NCI-H187 (cell line): ENCODE results near the gene PAX3.

ENCODE experiments used
- DNase-seq, 2 experiments: peaks; one replicate each; lab custom pipeline; 2025; lab: John Stamatoyannopoulos, UW

PAX3 gene

DNA sequence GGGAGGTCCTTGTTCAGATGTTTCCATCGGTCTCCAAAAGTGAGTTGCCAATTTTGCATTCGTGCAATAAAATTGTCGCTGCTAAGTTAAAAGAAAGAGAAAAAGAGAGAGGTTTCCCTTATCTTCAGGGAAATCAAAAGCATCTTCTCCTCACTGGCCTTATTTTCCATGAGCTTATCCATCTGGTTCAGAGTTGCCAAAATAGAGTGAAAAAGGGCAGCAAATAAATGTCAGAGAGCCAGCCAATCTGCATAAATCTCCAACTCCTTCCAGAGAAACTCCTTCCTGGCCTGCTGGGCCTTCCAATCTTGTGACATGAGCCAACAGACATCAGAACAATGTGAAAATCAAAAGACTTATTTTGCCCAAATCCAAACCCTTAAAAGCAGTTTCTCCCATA lies 28.4 kb downstream of the PAX3 start:
- DNase-seq, result no peak

DNA sequence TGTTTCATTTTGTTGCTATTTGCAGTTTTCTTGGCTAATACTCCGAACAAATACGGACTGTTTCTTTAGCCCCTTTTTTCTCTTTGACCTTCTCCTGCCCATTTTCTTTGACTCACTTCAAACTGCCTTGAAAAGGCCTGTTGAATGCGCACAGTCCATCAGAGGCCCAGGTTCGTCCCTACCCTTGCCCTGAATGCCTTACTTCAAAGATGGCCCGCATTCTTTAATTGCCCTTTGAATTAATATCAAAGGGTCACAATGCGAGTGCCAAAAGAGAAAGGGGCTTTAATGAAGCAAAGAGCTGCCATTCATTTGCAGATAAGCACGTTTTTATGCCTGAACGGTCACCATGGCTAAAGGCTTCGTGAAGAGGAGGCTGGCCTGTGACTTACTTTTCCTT lies 29.7 kb downstream of the PAX3 start:
- no peak for DNase-seq

DNA sequence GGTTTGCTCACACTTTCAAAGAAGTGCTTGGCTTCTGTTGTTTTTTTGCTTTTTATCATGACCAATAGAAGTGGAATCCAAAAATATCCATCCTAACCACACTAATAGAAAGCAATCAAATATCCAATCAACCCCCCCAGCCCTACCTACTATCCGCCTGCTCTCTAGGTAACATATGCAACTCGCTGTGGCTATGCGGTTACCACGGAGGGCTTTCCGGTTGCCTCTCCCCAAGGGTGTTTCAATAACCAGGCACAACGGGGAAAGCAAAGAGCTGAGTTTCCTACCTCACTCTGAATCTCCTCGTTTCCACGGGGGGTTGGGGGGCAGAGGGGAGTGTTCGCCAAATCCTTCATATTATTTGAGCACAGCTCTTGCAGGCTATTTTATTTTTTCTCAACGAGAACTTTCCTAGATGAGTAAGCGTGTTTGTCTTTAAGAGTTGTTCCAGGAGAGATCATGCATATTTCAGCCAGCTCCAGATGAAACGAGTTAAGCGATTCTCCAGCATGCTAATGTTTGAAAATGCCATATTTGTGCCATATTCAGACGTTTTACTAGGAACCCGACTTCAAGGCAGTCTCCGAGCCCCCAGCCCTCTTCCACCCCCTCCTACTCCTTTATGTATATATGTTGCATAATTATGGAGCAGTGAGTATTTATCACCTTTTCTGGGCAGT lies 30.3 kb downstream of the PAX3 start:
- no peak for DNase-seq

DNA sequence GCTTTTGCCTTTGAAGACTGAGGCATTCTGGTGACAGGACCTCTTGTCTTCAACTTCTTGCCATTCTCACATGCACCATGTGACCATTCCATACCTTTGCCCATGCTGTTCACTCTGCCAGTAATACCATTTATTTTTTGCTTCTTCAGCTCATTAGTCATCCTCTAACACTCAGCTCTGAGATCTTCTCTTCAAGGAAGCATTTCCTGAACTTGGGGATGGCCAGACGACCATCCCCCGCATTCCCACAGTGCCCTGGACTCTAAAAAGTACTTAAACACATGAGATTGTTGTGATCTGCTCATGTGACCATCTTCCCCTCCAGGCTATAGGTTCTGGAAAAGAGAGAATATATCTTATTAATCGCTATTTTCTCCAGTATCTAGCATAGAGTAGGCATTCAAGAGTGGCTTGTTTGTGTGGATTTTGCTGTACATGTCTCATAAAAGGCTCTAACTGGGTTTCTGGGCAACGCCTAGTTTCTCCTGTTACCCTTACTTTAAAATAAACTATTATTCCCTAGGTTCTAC lies 33.9 kb downstream of the PAX3 start:
- no peak for DNase-seq

DNA sequence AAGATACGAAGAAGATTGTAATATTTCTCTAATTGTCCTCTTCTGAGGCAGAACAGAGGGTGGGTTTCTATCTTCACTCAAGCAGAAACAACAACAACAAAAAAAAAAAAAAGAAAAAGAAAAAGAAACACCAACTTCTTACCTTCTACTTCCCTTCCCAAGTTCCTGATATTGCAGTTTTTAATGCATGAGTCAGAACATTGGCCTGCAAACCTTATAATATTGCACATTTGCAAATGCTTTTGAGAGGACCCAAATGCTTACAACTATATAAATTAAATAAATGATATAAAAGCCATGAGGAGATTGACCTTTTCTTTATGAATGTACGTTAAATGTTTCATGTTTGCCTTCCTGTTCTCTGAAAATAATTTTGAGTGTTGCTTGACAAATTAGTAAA lies 37.3 kb downstream of the PAX3 start:
- no peak for DNase-seq

DNA sequence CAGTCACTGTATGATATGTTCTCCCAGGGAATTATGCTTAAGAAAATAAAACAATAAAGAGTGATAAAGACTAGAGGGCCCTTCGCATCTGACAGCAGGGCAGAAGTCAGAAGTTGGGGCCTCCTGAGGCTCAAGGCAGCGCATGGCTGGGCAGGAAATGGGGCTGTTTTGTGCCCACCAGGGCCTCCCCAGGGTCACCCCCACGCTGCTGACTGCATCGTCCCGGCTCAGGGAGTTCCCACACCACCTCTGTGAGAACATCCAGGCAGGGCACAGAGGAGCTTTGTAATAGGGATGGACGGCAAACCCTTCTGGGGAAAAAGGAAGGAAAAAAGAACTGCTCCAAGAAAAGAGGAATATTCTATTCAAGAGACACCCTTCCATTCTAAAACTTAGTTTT lies 41.2 kb downstream of the PAX3 start:
- DNase-seq, result no peak

DNA sequence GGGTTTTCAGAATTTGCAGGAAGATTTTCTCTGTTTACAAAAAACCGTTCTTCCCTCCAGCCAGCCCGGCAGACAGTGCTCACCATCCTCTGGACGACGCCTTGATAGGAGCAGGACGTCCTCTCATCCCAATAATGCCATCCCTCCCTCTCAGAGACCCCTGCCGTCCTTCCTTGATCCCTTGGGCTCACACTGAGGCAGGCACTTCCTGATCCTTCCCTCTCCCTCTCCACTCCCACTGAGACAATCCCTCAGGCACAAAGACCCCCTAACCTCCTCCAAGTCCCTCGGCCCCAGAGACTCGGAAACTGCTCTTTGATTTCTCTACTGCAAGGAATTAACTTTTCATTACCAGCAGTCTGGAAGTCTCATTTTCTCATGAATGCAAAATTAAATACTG lies 42.5 kb downstream of the PAX3 start:
- DNase-seq, result no peak

DNA sequence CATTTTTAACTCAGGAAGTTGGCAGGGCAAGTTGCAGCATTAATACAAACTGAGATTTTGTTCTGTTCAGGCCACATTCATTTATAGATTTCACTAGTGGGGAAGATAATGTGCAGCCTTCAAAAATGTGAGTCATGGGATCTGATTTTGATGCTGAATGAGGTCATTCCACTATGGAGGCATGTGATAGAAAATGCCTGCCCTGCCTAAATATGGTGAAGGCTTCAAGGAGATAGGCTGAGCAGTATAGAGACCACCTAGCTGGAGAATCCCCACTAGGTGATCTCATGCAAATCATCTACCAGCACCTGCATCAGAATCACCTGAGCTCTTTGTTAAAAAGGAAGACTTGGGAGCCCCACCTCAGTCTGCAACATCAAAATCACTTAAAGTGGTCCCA lies 43.7 kb downstream of the PAX3 start:
- no peak for DNase-seq

DNA sequence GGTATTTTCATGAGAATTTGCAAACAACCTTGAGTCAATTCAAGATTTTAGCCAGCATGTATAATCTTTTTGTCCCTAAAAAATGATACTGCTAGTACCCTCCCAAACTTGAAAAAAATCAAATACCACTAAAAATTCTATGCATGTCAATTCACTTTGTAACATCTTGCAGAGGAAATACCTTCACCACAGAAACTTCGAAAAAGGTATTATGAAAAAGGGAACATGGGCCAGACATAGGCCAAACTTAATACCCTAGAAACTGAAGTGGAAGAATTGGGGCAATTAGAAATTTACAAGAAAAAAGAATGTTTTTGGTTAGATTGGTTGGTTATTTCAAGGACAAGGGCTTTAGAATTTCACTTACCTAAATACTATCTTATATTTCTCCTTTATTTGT lies 48.5 kb downstream of the PAX3 start:
- DNase-seq, result no peak

DNA sequence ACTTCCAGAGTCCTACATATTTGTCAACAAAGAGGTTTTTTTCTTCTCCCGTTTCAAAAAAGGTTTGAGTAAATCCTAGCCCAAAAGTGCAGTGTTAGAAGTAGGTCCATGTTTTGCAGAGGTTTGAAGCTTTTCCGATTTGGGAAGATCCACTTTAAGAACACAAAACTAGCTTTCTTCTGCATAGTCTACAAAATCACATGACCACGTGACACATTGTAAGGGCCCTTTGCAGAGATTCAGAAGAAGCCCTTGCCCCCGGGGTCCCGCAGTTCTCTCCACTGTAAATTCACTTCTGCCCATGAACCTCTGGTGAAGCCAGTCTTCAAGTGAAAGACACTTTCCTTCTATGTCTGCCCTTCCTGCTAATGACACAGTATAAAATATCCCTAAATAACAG lies 49.4 kb downstream of the PAX3 start:
- no peak for DNase-seq

DNA sequence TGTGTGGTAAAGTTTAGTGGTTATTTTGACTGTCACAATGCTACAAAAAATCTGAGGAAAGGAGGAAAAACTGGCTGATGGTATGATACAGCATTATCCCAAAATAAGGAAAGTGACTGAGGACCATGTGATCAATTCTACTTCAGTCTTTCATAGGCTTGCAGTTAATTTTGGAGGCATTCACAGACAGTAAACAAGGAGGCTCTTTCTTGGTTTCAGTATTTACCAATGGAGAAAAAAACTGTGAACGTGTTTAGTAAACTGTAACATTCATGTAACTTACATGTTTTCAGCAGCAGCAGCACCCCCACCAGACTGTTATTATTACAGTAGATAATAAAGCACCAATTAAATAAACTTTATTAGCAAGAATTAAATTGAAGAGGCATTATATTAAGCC lies 50.0 kb downstream of the PAX3 start:
- no peak for DNase-seq

DNA sequence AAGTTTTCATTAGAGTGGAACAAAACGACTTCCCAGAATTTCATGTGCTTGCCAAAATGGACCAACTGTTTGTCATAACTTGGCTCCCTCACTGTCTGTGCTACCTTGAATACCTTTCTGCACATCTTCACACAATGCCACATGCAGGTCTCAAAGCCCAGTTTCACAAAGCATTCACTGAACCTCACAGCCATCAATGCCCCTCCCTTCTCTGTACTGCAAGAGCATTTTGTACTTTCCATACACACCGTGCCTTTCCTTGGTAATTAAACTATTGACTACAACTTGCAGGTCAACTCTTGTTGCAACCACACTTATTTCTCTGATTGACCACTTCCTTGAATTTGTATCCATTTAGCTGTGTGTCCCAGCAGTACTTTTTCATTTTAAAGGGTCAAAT lies 50.5 kb downstream of the PAX3 start:
- no peak for DNase-seq

DNA sequence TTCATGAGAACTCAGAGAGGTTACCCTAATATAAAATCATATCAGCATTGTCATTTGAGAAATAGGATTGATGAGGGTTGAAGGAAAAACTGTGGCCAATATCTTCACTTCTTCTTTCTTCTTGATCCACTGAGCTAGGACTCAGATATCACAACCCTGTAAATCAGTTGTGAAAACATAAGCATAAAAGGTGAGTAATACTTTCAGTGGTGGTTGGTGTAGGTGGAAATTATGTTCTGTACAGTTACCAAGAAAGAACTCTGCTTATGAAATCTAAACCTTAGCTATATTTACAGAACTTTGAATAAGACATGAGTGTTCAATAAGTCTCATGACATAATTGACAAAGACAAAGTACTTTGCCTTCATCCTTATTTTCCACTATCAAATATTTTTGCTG lies 56.3 kb downstream of the PAX3 start:
- DNase-seq, result no peak

DNA sequence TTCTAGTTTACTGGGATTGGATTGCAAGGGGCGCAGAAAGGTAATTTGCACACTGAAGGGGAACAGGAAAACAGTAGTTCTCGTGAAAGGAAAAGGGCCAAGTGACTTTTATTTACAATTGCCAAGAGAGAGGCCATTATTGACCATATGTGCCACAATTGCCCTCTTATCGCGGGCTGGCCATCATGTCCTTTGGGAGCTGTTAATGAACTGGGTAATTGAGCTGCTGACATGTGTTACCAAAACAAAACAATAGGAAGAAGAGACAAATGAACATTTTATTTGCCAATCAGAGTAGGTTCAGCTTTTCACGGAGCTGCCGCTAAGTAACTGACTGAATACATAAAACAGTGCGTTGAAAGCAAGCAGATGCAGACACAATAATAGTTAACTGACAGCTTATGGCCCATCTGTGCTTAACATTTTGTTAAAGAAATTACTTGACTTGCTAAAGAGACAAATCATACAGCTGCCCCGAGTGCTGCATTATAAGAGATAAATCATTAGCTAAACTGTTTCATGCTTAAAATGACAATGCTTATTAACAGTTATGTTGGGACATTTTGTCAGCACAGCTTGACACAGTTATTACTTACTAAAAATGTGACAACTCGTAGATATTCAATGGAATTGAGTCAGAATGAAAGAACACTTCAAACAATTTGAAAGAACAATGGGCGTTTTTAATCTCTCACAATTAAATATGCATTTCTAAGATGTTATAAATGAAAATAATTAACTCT lies 57.5 kb downstream of the PAX3 start:
- DNase-seq, result peak in 1 of 2 experiments; percentile 12

DNA sequence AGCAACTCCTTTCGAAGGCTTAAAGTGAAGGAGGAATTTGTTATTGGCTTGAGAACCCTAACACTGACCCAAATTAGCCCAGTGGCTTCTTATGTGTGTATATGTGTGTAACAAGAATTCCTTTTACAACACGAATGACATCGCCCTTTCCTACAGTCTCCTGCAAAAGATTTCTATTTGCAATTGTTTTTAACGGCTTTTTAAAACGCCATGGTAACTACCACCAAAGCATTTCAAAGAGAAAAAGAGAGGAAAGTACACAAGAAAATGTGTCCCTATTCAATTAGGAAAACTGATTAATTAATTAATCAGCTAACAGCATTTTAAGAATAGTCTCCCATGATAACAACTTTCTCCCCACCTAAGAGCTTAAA lies 58.1 kb downstream of the PAX3 start:
- DNase-seq, result no peak

DNA sequence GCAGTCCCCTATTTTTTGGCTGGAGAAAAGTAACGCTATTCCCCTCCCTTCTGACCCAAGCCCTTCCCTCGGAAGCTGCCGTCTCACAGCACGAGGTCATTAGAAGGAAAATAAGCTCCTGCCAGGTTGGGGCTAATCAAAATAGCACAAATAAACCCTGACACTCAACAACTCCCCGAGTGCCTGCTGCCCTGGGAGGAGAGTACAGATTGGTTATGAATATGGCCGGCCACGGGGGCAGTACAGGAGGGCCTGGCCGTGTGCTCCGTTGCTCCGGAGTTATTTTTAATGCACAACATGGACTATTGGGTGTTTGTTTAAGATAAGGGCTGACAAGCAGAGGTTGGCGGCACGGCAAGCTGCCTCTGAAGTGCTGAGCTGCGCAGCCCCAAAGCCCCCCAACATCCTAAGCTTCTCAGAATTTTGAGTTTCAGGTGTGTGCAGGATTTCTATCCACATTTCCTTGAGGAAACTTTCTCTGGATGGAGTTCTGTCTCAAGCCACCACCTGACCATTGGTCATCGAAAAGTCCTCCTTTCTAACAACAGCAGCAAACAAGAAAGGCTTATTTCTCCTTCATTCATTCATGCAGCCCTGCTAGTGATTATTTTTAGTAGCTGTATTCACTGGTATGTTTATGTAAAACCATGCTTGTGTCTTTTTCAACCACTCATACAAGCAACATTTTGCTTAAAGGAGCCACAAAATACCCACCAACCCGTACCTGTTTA lies 58.7 kb downstream of the PAX3 start:
- DNase-seq, result no peak

DNA sequence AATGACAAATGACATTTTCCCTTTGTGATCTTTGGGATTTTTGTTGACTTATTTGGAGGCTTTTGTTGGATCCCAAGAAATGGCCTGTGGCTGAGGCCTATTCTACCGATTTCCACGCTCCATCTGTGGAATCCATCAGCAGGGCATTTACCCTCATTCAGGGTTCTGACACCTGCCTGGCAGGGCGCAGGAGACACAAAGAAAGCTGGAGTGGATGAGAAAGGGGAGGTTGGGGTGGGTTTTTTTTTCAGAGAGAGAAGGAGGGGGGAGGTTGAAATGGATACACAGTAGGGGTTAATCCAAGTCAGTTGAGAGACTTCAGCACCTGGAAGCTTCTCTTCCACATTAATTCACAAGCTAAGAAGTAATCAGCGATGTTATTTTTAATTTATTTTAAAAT lies 59.7 kb downstream of the PAX3 start:
- no peak for DNase-seq

DNA sequence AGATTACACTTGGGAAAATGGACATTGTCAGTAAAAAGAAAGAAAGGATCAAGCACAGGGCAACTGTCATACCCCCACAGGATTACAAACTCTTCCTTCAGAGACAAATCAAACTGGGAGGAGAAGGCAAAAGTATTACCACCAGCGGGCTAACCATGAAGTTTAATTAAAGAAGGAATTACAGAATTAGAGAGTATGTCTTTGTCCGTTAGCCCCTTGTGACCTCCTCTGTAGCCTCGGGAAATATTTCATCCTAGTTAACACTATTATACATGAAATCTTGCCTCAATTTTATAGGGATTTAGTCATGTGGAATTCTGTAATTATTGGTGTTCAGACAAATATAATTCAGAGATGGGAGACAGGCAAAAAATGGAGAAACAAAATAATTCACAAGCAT lies 60.7 kb downstream of the PAX3 start:
- no peak for DNase-seq

DNA sequence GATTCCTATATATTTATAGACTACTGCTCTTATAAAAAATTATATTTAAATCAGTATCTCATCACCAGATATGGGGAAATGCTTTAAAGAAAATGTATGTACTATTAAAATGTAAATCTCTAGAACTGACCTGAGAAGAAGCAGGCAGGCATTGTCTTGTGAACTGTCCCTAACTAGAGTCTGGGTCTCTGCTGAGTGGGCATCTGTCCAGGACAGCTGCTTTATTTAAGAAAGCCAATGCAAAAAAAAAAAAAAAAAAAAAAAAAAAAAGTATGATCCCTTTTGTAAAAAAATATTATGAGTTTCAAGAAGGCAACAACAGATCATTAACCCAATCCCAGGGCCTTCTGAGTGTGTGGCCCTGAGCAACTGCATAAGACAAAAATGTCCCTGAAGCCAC lies 66.0 kb downstream of the PAX3 start:
- DNase-seq, result no peak

DNA sequence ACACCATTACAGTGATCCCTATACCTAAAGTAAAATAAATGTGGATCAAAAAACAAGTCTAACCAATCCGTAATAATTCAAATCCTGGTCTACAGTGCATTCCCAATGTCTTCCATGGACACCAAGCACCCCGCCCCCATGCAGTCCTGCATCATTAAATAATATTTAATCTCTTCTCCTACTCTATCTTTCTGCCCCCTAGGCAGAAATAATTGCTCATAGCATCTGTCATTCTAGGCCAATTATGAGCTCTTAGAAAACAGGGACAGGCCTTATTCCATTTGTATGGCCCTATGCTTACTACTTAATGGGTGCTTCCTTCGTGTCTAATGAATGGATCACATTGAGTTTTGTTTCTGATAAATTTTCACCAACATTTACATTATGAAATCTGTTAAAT lies 66.4 kb downstream of the PAX3 start:
- DNase-seq, result no peak

DNA sequence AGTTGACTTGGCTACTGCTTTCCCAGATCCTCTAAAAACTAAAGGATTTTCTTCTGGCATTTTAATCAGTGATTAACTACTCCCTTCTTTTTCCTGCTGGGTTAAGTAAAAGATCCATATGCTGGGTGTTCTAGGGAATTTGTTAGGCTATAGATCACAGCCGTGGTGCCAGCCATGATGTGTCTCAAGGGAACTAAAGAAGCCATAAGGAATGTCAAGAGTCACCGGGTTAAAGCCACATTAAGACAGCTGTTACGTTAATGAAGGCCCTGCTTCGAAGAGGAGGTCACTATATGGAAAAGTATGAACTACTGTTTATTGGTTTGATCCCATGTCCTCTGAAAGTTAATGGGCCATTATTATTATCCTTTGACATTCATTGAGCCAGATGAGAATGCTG lies 70.7 kb downstream of the PAX3 start:
- no peak for DNase-seq

DNA sequence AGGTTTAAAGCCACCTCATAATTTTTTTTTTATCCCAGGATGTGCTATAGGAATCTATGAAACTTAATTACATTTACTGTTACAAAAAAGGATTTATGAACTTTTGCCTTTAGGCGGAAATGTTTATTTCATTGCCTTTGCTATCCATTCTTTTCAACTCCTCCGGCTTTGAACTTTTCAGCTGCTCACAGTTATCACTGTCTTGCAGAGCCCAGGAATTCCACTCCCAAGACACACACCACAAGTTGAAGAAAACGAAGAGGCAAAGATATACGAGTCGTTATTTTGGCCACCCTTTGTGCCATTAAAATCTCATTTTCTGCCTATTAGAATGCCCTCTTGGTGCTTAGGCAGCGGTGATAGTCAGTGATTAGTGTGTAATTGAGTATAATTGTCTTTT lies 80.0 kb downstream of the PAX3 start:
- no peak for DNase-seq

DNA sequence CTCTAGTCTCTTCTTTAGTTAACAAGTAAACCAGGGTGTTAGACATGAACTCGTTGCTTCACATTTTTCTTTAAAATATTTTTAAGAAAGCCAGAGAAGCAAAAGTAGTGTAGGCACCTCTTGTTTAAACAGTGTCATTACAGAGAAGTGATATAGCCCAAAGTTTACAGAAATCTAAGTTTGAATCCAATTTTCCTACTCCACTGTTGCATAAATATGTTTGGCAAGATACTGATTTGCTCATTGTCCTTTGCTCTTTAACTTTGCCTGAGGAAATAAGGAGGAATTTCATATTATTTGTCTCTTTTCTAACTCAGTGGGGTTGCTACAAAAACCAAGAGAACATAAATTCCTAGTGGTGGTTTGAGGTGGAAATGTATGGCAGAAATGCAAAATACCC lies 81.1 kb downstream of the PAX3 start:
- DNase-seq, result no peak
